ENCODE data around the gene KIF9.

DNA sequence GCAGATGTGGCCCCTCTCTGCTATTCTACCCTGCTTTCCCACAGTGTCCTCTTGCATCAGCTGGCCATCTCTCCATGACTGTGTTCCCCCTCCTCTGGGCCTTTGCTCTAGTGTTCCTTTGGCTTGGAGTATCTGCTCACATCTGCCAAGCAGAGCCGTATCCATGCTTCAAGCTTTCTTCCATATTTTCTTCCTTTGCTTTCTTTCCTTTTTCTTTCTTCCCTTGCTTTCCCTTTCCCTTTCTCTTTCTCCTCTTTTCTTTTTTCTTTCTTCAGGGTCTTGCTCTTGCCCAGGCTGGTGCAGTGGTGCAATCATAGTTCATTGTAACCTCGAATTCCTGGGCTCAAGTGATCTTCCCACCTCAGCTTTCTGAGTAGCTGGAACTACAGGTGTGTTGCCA, 12.7 kb upstream of the KIF9 start:
- TF ChIP-seq, protein P1, sequence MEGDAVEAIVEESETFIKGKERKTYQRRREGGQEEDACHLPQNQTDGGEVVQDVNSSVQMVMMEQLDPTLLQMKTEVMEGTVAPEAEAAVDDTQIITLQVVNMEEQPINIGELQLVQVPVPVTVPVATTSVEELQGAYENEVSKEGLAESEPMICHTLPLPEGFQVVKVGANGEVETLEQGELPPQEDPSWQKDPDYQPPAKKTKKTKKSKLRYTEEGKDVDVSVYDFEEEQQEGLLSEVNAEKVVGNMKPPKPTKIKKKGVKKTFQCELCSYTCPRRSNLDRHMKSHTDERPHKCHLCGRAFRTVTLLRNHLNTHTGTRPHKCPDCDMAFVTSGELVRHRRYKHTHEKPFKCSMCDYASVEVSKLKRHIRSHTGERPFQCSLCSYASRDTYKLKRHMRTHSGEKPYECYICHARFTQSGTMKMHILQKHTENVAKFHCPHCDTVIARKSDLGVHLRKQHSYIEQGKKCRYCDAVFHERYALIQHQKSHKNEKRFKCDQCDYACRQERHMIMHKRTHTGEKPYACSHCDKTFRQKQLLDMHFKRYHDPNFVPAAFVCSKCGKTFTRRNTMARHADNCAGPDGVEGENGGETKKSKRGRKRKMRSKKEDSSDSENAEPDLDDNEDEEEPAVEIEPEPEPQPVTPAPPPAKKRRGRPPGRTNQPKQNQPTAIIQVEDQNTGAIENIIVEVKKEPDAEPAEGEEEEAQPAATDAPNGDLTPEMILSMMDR (IDR thresholded peaks at IDR 0.05) = no peak
- TF ChIP-seq EP300 (IDR thresholded peaks at IDR 0.05) = no peak
